GM18507 (cell line): ENCODE measurements around the gene CPNE4.
"Not testable (repeated sequence)": the region's sequence is repeated elsewhere in the genome, so short reads cannot be mapped to it uniquely, and the experiment has no call there.

Experiments
- DNase-seq: peaks from one replicate; pipeline ENCODE4 v3.0.0; 2011; ENCODE audit warnings: low read depth; ENCODE audit not compliant: insufficient read length; ENCODE audit errors: extremely low spot score
- FAIRE-seq: peaks from 2 replicates; lab custom pipeline; 2011; peaks lifted over from hg19 to GRCh38; lab: Jason Lieb, UNC

Gene CPNE4

DNA sequence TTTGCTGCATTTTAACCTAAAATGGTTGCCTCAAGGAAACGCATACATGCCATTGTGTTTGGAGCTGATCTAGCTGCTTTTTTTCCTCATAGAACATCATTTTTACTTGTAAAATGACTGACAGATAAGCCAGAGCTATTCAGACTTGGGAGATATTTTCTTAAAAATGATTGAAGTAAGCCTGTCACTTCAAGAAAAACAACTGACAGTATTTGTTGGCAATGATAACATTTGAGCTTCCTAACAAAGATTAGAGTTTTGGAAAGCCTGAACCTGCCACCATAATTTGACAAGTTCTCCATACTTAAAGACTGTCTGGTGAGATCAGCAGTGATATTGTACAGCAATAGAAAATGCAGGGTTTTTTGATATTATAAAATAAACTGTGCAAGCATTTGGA, 504.4 kb downstream of the CPNE4 start:
- FAIRE-seq (no peak), DNase-seq (no peak)

DNA sequence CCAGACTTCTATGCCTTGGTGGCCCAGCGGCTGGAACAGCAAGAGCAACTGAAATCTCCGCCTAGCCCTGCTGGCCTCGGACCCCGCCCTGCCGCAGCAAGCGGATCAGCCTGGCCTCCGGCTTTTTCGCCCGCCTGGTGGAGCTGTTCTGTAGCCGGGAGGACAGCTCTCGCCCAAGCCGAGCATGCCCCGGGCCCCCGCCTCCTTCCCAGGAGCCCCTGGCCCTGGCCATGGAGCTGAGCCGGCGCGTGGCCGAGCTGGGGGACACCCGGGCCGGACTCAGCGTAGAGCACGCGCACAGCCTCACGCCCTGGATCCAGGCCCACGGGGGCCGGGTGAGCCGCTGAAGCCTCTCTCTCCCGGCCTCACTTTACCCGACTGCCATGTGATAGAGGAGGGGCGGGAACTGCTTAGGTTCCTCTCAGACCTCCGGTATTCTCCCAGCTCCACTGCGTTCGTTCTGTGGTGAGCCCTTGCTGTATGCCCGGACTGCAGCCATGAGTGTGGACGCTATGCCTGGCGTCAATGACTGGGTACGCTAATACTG, 507.9 kb downstream of the CPNE4 start:
- FAIRE-seq: no peak
- no peak for DNase-seq

DNA sequence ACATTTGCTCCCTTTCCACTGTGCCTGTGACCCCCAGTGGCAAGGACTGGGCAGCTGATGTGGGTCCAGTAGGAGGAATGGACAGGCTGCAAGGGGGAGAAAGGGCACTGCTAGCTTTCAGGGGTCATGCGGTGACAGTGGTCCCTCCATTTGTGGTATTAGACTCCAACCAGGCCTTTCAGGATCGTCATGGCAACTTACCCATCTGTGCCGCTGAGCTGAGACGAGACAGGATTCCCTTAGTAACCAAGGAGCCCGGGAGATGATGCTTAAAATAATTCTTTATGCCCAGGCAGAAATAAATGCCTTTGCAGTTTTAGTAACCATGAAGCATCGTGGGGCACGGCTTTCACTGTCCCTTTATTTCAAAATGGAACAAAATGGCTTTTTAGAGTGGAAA, 516.1 kb downstream of the CPNE4 start:
- FAIRE-seq: no peak
- no peak for DNase-seq

DNA sequence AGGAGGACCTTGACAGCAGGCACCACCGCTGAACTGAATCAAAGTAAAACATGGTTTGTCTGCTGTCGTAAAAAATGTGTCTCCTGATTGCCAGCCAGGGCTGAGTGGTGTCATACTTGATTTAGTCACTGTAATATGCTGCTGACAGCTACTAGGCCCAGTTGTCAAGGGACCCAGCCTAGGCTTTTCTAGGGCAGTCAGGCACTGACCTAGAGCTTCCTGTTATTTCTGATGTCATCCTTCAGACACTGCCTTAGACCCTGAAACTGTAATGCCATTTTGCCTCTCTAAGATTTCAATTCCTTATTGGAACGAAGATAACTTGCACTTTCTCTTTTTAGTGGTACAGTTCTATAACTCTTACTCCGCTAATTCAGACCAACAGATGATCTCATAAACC, 529.4 kb downstream of the CPNE4 start:
- no peak for DNase-seq
- FAIRE-seq: no peak

DNA sequence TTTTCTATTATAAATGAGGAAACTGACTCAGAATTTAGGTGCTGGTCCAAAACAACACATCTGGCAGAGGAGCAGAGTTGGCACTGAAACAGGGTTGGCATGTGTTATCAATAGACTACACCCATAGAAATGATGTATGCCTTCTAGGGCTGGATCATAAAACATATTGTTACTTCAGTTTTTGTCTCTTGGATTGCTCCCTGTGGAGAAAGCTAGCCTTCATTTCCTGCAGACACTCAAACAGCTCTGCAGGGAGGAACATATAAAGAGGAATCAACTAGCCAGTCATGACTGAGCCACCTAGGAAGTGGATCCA, 531.5 kb downstream of the CPNE4 start:
- no peak for FAIRE-seq
- no peak for DNase-seq

DNA sequence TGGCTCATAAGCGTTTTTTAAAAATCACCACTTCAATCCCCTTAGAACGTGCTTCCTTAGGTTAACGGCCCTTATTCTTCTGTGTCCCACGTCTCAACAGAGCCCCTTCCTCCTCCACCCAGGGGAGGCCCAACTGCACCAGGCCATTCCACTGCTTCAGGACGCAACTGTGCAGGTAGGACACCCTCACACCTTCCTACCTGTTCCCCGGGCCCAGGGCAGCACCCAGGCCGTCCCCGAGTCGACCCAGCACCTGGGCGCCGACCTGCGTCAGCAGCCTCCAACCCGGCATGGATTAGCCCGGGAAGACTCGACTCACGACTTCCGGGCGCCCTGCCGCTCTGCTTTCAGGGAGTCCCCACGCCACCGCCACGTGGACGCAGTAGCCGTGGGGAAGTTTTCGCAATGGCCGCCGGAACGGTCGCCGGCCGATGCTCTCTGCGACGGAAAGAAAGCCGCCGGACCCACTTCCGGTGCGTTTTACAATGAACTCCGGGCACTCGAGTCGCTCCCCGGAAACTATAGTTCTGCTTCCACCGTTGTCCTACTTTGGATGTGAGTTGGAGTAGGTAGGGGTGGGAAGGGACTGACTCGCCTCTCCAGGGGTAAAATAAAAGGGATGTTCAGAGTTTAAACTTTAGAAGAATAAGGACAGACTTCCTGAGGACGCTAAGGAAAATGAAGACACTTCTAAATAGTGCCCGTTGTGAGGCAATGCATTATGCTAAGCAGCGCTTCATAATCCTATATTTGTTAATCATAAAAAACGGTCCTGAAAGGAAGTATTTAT, 532.1 kb downstream of the CPNE4 start, which contains the start of gene MRPL3:
Gene MRPL3 (minus strand): TSS at position 442 of the 790 bp plus-strand sequence. CDS start 150 bp downstream, at position 292.
- FAIRE-seq: peak; percentile 80

DNA sequence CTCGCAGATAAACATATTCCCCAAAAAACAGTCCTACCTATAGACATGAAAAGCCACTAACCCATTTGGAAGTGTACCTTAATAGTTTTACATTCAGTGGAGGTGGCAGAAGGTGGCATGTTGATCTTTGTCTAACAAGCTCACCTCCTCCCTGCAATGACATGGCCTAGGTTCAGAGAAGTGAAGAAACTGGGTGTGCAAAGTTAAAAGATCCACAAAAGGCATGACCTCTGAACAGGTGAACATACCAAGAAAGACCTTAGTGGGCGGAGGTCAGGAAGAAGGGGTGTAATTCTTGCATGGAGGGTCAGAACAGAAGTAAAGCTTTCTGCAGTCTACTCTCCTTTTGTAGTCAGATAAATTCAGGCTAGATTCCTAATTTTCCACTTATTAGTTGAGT, 532.9 kb downstream of the CPNE4 start:
- DNase-seq: no peak
- no peak for FAIRE-seq

More for the DNA sequence above, 532.1 kb downstream of the CPNE4 start, which contains the start of gene MRPL3:
- DNase-seq: peak; percentile 64

DNA sequence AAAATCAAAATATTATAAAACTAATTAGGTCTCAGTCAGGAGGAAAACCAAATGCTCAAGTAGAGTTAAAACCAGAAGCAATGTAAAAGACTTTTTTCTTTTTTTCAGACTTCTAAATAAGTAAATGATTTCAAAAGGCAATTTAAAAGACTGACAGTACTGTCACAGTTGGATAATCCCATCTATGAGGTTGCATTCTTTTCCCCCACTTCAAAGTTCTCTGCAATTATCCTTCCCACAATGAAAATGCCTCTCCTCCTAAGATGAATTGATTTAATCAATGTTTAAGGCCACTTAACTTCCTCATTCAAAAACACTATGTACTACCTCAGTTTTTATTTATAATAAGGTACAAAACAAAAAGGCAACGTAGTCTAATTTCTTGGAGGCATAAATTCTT, 540.1 kb downstream of the CPNE4 start:
- DNase-seq (no peak), FAIRE-seq (no peak)

DNA sequence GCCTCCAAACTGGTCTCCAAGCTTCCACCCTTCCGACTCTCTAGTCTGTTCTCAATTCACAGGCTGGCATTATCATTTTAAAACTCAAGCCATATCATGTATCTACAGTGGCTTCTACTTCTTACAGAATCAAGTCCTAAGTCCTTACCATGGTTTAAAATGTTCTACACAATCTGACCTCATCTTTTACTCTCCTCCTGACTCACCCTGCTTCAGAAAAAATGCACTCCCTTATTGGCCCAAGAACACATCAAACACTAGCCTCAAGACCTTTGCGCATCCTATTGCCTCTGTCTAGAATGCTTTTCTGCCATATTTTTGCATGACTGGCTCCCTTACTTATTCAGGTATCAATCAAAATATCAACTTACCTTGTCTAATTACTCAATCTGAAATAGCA, 543.0 kb downstream of the CPNE4 start:
- DNase-seq (no peak), FAIRE-seq (no peak)

DNA sequence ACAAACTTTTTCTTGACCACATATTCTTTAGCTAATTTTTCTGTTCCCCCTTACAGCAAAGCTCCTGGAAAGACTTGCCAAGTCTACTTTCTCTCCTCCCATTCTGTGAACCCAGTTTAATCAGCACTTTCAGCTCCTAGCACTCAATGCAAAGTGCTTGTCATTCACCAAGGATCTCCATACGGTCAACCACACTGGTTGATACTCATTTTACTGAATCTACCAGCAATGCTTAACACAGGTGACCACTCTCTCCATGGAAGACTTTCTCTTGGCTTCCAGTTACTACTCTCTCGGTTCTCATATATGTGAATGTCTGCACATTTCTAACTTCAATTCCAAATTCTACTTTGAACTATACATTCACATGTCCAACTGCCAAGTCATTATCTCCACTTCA, 543.7 kb downstream of the CPNE4 start:
- FAIRE-seq (no peak), DNase-seq (no peak)

DNA sequence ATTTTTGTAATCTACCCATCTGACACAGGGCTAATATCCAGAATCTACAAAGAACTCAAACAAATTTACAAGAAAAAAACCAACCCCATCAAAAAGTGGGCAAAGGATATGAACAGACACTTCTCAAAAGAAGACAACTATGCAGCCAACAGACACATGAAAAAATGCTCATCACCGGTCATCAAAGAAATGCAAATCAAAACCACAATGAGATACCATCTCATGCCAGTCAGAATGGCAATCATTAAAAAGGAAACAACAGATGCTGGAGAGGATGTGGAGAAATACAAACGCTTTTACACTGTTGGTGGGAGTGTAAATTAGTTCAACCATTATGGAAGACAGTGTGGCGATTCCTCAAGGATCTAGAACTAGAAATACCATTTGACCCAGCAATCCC, 548.3 kb downstream of the CPNE4 start:
- not testable (repeated sequence) for DNase-seq

DNA sequence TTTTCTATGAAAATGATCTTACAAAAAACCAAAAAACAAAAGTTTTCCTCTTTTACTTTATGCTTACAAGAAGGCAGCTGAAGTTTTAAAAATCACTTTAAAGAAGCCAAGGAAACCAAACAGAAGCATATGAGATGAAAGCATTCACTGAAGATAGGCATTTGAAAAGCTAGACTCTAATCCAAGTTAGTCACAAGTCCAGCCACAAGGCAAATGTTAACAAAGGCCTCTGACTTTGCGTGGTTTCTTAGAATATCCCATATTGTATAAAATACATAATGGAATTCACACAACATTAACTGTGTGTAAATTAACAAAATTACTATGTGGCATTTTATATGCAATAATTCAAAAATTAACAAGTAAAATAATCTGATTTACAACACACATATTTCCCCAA, 549.7 kb downstream of the CPNE4 start:
- no peak for DNase-seq
- no peak for FAIRE-seq

More for the DNA sequence above, 548.3 kb downstream of the CPNE4 start:
- FAIRE-seq: not testable (repeated sequence)

DNA sequence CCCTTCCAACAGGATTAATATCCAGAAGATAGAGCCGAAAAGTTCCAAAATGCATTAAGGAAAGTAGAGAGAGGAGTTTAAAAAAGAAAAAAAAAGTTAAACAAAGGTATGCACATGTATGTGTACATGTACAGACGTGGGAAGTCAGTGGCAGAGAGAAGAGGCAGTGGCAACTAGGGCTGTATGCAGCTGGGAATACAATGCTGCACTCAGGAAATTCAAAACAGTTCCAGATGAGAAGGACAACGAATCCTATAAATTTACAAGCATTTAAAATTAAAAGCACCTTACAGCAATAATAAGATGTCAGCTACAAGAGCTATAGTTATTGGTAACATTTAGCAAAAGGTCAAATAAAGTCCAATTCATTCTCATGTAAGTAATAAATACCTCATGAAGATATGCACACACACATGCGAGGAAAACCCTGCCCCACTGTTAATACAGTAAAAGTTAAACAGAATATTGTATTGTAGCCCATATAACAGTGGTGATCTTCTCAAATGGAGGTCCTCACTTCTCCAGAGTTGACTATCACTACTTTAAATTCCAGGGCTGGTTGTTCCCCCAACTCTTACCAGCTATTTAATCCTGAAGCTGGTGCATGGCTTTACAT, 550.2 kb downstream of the CPNE4 start:
- DNase-seq (no peak), FAIRE-seq (no peak)
